H9 (cell line): ENCODE results near the gene RSF1. TPM values are rescaled to one million over a fixed set of nuclear protein-coding genes. Genes with fewer than 3 reads are reported as not detected.

Experiments used
- DNase-seq: peaks from one replicate; pipeline ENCODE4 v3.0.0-alpha.2; 2017
- H2AFZ ChIP-seq: one replicate; pipeline ENCODE4 v1.6.1; 2013; ENCODE audit warnings: mild to moderate bottlenecking, low read length, control low read depth, moderate library complexity
- H2AK5ac ChIP-seq: 2 replicates; pipeline ENCODE4 v1.6.1; 2013; ENCODE audit warnings: low read length, control low read depth, mixed read lengths; ENCODE audit not compliant: insufficient read length
- H2BK120ac ChIP-seq: one replicate; pipeline ENCODE4 v1.6.1; 2013; ENCODE audit warnings: low read depth, mild to moderate bottlenecking, low read length, control low read depth, inconsistent platforms; ENCODE audit not compliant: poor library complexity, severe bottlenecking
- H2BK12ac ChIP-seq: 2 replicates; pipeline ENCODE4 v1.6.1; 2013; ENCODE audit warnings: low read length, control low read depth, mixed read lengths, low read depth; ENCODE audit not compliant: insufficient read length
- H2BK15ac ChIP-seq: 2 replicates; pipeline ENCODE4 v1.6.1; 2013; ENCODE audit warnings: low read depth, low read length, control low read depth
- H2BK20ac ChIP-seq: one replicate; pipeline ENCODE4 v1.6.1; 2013; ENCODE audit warnings: low read depth, mild to moderate bottlenecking, low read length, control low read depth, inconsistent platforms; ENCODE audit not compliant: poor library complexity, severe bottlenecking
- H2BK5ac ChIP-seq: 2 replicates; pipeline ENCODE4 v1.6.1; 2013; ENCODE audit warnings: low read length, control low read depth, mixed read lengths; ENCODE audit not compliant: insufficient read length
- H3K14ac ChIP-seq: 2 replicates; pipeline ENCODE4 v1.6.1; 2013; ENCODE audit warnings: low read length, control low read depth; ENCODE audit not compliant: insufficient read depth
- H3K18ac ChIP-seq: 2 replicates; pipeline ENCODE4 v1.6.1; 2013; ENCODE audit warnings: low read depth, mild to moderate bottlenecking, mixed read lengths, low read length, control low read depth; ENCODE audit not compliant: insufficient read length
- H3K23ac ChIP-seq: 2 replicates; pipeline ENCODE4 v1.6.1; 2013; ENCODE audit warnings: low read length, control low read depth, mixed read lengths, low read depth; ENCODE audit not compliant: insufficient read length
- H3K23me2 ChIP-seq: 2 replicates; pipeline ENCODE4 v1.6.1; 2013; ENCODE audit warnings: low read depth, mild to moderate bottlenecking, mixed read lengths, low read length, control low read depth; ENCODE audit not compliant: insufficient read length, poor library complexity, severe bottlenecking
- H3K27ac ChIP-seq: 2 replicates; pipeline ENCODE4 v1.5.1; 2013; ENCODE audit warnings: low read length, control low read depth, mixed read lengths, low read depth; ENCODE audit not compliant: insufficient read length
- H3K27me3 ChIP-seq: 2 replicates; pipeline ENCODE4 v1.6.1; 2013; ENCODE audit warnings: low read length, control low read depth, inconsistent platforms; ENCODE audit not compliant: insufficient read depth
- H3K4ac ChIP-seq: 2 replicates; pipeline ENCODE4 v1.6.1; 2013; ENCODE audit warnings: low read depth, mild to moderate bottlenecking, control low read depth, inconsistent platforms, low read length, moderate library complexity
- H3K4me1 ChIP-seq: 2 replicates; pipeline ENCODE4 v1.6.1; 2013; ENCODE audit warnings: low read length, control low read depth, inconsistent platforms; ENCODE audit not compliant: insufficient read depth
- H3K4me2 ChIP-seq: 2 replicates; pipeline ENCODE4 v1.6.1; 2013; ENCODE audit warnings: low read length, control low read depth, mixed read lengths; ENCODE audit not compliant: insufficient read length, insufficient read depth
- H3K56ac ChIP-seq: 2 replicates; pipeline ENCODE4 v1.6.1; 2013; ENCODE audit warnings: low read depth, mild to moderate bottlenecking, mixed read lengths, low read length, control low read depth; ENCODE audit not compliant: insufficient read length
- H3K79me1 ChIP-seq: 2 replicates; pipeline ENCODE4 v1.6.1; 2013; ENCODE audit warnings: low read depth, mild to moderate bottlenecking, moderate library complexity, low read length, control low read depth, inconsistent platforms; ENCODE audit not compliant: insufficient read depth, poor library complexity, severe bottlenecking
- H3K79me2 ChIP-seq: 2 replicates; pipeline ENCODE4 v1.6.1; 2013; ENCODE audit warnings: low read length, control low read depth, inconsistent platforms; ENCODE audit not compliant: insufficient read depth
- H3K9ac ChIP-seq: 2 replicates; pipeline ENCODE4 v1.6.1; 2013; ENCODE audit warnings: low read length, control low read depth, mixed read lengths; ENCODE audit not compliant: insufficient read length; ENCODE audit errors: extremely low read depth
- H3K9me3 ChIP-seq: one replicate; pipeline ENCODE4 v1.6.1; 2013; ENCODE audit warnings: low read depth, low read length, inconsistent platforms; ENCODE audit not compliant: control insufficient read depth
- H3T11ph ChIP-seq: one replicate; pipeline ENCODE4 v1.6.1; 2013; ENCODE audit warnings: mild to moderate bottlenecking, low read length, control low read depth, inconsistent platforms
- H4K20me1 ChIP-seq: one replicate; pipeline ENCODE4 v1.6.1; 2013; ENCODE audit not compliant: control insufficient read depth, insufficient read length, insufficient read depth
- H4K5ac ChIP-seq: 2 replicates; pipeline ENCODE4 v1.6.1; 2013; ENCODE audit warnings: low read depth, mild to moderate bottlenecking, mixed read lengths, low read length, control low read depth; ENCODE audit not compliant: insufficient read length
- H4K8ac ChIP-seq: replicated peaks from 2 replicates; pipeline ENCODE4 v1.6.1; 2013; ENCODE audit warnings: low read length, control low read depth, mixed read lengths, low read depth; ENCODE audit not compliant: insufficient read length
- H4K91ac ChIP-seq: 2 replicates; pipeline ENCODE4 v1.6.1; 2013; ENCODE audit warnings: low read depth, mild to moderate bottlenecking, moderate library complexity, mixed read lengths, low read length, control low read depth; ENCODE audit not compliant: insufficient read length
- H3K27ac Mint-ChIP-seq, 3 experiments: 2 replicates in 2 of 3; 3 replicates in 1 of 3; pipeline ENCODE4 v1.8.0; 2020 to 2021; ENCODE audit warnings: mixed read lengths in 3 of 3, mild to moderate bottlenecking in 1 of 3, moderate library complexity in 1 of 3
- H3K27me3 Mint-ChIP-seq: 2 replicates; pipeline ENCODE4 v1.8.0; 2021; ENCODE audit warnings: low read depth, mild to moderate bottlenecking, moderate library complexity, mixed read lengths
- H3K36me3 Mint-ChIP-seq, 3 experiments: 2 replicates in 2 of 3; 3 replicates in 1 of 3; pipeline ENCODE4 v1.8.0; 2020 to 2021; ENCODE audit warnings: low read depth in 3 of 3, mixed read lengths in 3 of 3; ENCODE audit not compliant: insufficient read depth in 1 of 3
- H3K4me1 Mint-ChIP-seq, 2 experiments: 2 replicates each; pipeline ENCODE4 v1.8.0; 2020; ENCODE audit warnings: mixed read lengths in 2 of 2
- H3K4me3 Mint-ChIP-seq, 2 experiments: 2 replicates in 1 of 2; 3 replicates in 1 of 2; pipeline ENCODE4 v1.8.0; 2020 to 2021; ENCODE audit warnings: mild to moderate bottlenecking in 2 of 2, mixed read lengths in 2 of 2, moderate library complexity in 1 of 2
- H3K9me3 Mint-ChIP-seq, 2 experiments: 2 replicates in 1 of 2; 3 replicates in 1 of 2; pipeline ENCODE4 v1.8.0; 2020; ENCODE audit warnings: mild to moderate bottlenecking in 2 of 2, mixed read lengths in 2 of 2, moderate library complexity in 1 of 2
- CTCF ChIP-seq: fragments of 200-600 bp; sonication (generic); conservative IDR thresholded peaks from 3 replicates; pipeline ENCODE4 v1.8.0; 2021; ENCODE audit warnings: antibody characterized with exemption, mild to moderate bottlenecking
- total RNA-seq: library from RNA; stranded (reverse); gene quantifications from 2 replicates; pipeline ENCODE4 v1.2.1, GENCODE V29; 2021

The RSF1 gene
- total RNA-seq, 1 experiment from 2014 or later: 82.6 TPM

- no peak overlapping the region for H3K56ac ChIP-seq
- Mint-ChIP-seq H3K9me3 (peaks cover 1 to 3% of the 10 kb centered on the region in 2 experiments; a peak in 3 of 5 replicates), H3K4me1 (peaks cover 15 to 17% of the 10 kb centered on the region in 2 experiments; a peak in 3 of 4 replicates), H3K4me3 (no peak overlapping the region), H3K27ac (peak overlapping the region in 1 of 3 experiments; percentile 78; a peak in 1 of 7 replicates), H3K27me3 (no peaks in the 10 kb centered on the region), H3K36me3 (peaks cover 12 to 20% (median 18%) of the 10 kb centered on the region in 3 experiments)
- H3K23me2 ChIP-seq: no peaks in the 10 kb centered on the region
- no peak overlapping the region for H3K4me2 ChIP-seq
- H4K20me1 ChIP-seq: no peaks in the 10 kb centered on the region
- no peaks in the 10 kb centered on the region for H3K9me3 ChIP-seq
- H3K18ac ChIP-seq: no peak overlapping the region
- no peak overlapping the region for H3K23ac ChIP-seq
- H3K27me3 ChIP-seq: no peaks in the 10 kb centered on the region
- TF ChIP-seq CTCF: no peak
- no peak overlapping the region for H2BK5ac ChIP-seq
- H3T11ph ChIP-seq: no peak overlapping the region
- no peak overlapping the region for H3K9ac ChIP-seq
- peaks cover 5% of the 10 kb centered on the region for H3K79me1 ChIP-seq
- H4K5ac ChIP-seq: no peak overlapping the region
- no peak overlapping the region for H3K27ac ChIP-seq
- no peak overlapping the region for H4K91ac ChIP-seq
- H3K4me1 ChIP-seq: no peaks in the 10 kb centered on the region
- H3K14ac ChIP-seq: no peak overlapping the region
- H2BK12ac ChIP-seq: no peak overlapping the region
- no peak overlapping the region for H3K4ac ChIP-seq
- peaks cover 21% of the 10 kb centered on the region; the same call in 1 of the 2 replicates for H3K79me2 ChIP-seq
- H4K8ac ChIP-seq: no peak overlapping the region
- H2AFZ ChIP-seq: no peak overlapping the region
- DNase-seq: no peak
- no peak overlapping the region for H2BK20ac ChIP-seq
- H2BK120ac ChIP-seq: no peak overlapping the region
- no peak overlapping the region for H2BK15ac ChIP-seq
- no peak overlapping the region for H2AK5ac ChIP-seq
Observed at GRCh38 chr11:77800449-77800848, 20.1 kb downstream of the RSF1 start.
